Cardiac muscle cell (in vitro differentiated cells and primary cell): Measurements from ENCODE around the gene PLEKHM2. TPM values are rescaled to one million over a fixed set of nuclear protein-coding genes. Genes with fewer than 3 reads are reported as not detected.

Experiments used
- DNase-seq, 2 donors: peaks; one replicate each; pipeline versions ENCODE4 v3.0.0 to v3.0.0-alpha.2; 2010 to 2017; ENCODE audit warnings: low read depth in 1 of 2, low spot score in 1 of 2
- H3K27ac ChIP-seq: fragments of 200-600 bp; sonication (generic); 2 replicates; pipeline ENCODE4 v1.5.1; 2016
- H3K27me3 ChIP-seq: fragments of 200-600 bp; sonication (generic); 2 replicates; pipeline ENCODE4 v1.6.0; 2016; ENCODE audit warnings: control low read depth
- H3K36me3 ChIP-seq: fragments of 200-600 bp; sonication (generic); 2 replicates; pipeline ENCODE4 v1.5.1; 2016; ENCODE audit warnings: control low read depth
- H3K4me1 ChIP-seq: fragments of 200-600 bp; sonication (generic); 2 replicates; pipeline ENCODE4 v1.8.1; 2017; ENCODE audit warnings: low read depth, mild to moderate bottlenecking, mixed run types
- H3K4me3 ChIP-seq: fragments of 200-600 bp; sonication (generic); 2 replicates; pipeline ENCODE4 v1.5.1; 2016; ENCODE audit warnings: mild to moderate bottlenecking
- H3K9me3 ChIP-seq: fragments of 200-600 bp; sonication (generic); 2 replicates; pipeline ENCODE4 v1.5.1; 2017; ENCODE audit warnings: low read depth, mild to moderate bottlenecking, control low read depth
- polyA plus RNA-seq: library from polyadenylated mRNA; unstranded; fragments of >200 nt; fragmentation: Nextera tagmentation; extraction: Ambion mirVana; gene quantifications from 2 replicates; pipeline ENCODE4 v1.2.1, GENCODE V29; 2016
- total RNA-seq: library from RNA; depleted of rRNA; stranded (reverse); fragments of >200 nt; gene quantifications from 2 replicates; pipeline ENCODE4 v1.2.3, GENCODE V29; 2016
- TF ChIP-seq, protein P1 (sequence below): IDR thresholded peaks from 2 replicates; pipeline ENCODE4 v1.5.1; 2012; ENCODE audit warnings: low read depth, mild to moderate bottlenecking, low read length

The PLEKHM2 gene
- total and polyA plus RNA-seq, 2 experiments from 2014 or later, result 56.8 to 99.8 TPM

DNA sequence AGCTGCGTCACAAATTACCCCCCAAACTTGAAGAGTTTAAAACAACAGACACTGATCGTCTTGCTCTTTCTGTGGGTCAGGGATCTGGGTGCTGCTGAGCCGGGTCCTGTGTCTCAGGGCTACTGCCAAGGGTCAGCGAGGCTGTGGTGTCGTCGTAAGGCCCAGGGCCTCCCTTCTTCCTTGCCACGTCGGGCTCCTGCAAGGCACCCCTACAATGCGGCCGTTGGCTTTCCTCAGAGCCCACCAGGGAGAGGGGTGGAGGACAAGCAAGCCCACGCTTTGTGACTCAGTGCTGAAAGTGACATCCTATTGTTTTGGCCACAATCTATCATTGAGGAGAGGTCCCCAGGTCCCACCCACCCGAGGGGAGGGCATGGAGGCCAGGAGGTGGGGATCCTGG lies 66.8 kb downstream of the PLEKHM2 start:
- H3K4me3 ChIP-seq, result no peak overlapping the region
- H3K27me3 ChIP-seq, result no peaks in the 10 kb centered on the region
- no peaks in the 10 kb centered on the region for H3K36me3 ChIP-seq
- DNase-seq, result no peak
- no peaks in the 10 kb centered on the region for H3K9me3 ChIP-seq
- H3K27ac ChIP-seq, result no peak overlapping the region
- peaks cover 12% of the 10 kb centered on the region for H3K4me1 ChIP-seq
- TF ChIP-seq, protein P1, sequence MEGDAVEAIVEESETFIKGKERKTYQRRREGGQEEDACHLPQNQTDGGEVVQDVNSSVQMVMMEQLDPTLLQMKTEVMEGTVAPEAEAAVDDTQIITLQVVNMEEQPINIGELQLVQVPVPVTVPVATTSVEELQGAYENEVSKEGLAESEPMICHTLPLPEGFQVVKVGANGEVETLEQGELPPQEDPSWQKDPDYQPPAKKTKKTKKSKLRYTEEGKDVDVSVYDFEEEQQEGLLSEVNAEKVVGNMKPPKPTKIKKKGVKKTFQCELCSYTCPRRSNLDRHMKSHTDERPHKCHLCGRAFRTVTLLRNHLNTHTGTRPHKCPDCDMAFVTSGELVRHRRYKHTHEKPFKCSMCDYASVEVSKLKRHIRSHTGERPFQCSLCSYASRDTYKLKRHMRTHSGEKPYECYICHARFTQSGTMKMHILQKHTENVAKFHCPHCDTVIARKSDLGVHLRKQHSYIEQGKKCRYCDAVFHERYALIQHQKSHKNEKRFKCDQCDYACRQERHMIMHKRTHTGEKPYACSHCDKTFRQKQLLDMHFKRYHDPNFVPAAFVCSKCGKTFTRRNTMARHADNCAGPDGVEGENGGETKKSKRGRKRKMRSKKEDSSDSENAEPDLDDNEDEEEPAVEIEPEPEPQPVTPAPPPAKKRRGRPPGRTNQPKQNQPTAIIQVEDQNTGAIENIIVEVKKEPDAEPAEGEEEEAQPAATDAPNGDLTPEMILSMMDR, result no peak

DNA sequence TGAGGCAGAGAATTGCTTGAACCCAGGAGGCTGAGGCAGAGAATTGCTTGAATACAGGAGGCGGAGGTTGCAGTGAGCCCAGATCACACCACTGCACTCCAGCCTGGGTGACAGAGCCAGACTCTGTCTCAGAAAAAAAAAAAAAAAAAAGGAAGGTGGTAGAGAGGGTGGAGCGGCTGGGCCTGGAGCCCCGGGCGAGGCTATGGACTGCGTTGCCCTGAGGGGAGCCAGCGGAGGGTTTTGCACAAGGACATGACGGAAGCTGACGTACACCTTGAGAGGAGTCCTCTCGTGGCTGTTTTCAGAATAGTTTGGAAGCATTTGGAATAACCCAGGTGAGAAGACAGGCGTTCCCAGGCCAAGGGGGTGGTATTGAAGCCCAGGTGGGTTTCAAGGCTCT lies 67.6 kb downstream of the PLEKHM2 start:
- no peak for DNase-seq
- Histone ChIP-seq H3K4me1 (peaks cover 11% of the 10 kb centered on the region), H3K4me3 (no peak overlapping the region)

DNA sequence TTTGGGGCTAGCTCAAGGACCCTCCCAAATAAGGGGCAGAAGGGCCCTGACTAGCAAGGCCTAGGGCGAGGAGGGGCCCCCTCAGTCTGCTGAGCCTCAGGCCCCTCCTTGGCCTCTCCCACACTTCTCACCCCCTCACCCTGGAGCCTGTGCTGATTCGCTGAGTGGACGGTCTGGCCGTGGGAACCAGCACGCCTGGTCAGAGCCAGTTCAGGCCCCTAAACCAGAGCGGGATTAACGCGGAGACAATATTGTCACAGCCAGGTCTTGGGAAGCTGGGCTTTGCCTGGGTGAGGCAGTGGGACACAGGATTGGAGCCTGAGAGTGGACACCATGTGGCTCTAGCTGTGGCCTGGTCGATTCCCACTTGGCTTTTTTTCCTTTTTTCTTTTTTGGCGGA lies 69.7 kb downstream of the PLEKHM2 start:
- no peak for DNase-seq
- Histone ChIP-seq H3K27ac (no peak overlapping the region), H3K27me3 (no peaks in the 10 kb centered on the region), H3K9me3 (no peaks in the 10 kb centered on the region), H3K36me3 (no peaks in the 10 kb centered on the region), H3K4me1 (no peaks in the 10 kb centered on the region), H3K4me3 (no peak overlapping the region)
- TF ChIP-seq, protein P1, result no peak

More for the DNA sequence above, 67.6 kb downstream of the PLEKHM2 start:
- Histone ChIP-seq H3K27me3 (no peaks in the 10 kb centered on the region), H3K36me3 (no peaks in the 10 kb centered on the region), H3K9me3 (no peaks in the 10 kb centered on the region), H3K27ac (no peak overlapping the region)
- TF ChIP-seq, protein P1, result no peak

DNA sequence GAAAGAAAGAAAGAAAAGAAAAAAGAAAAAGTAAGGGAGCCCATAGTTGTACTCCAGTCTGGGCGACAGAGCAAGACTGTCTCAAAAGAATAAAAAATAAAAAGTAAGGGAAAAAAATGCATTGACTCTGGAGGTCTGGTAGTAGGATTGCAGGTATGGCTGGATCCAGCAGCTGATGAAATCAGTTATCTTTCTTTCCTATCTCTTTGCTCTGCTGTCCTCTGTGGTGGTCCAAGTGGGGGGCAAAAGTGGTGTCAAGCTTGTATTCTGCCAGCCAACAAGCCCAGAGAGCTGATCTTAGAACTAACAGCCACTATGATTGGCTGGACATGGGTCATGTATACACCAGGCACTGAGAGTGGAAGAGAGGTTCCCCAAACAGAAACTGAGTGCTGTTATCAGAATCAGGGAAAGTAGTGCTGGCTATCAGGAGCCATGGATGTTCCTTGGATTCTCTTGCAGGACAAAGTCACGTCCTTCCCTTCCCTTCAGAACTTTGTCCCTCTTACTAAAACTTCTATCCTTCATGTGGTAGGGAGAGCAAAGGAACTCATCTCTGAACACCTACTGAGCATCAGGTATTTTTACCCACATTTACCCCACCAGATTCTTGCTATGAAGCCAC lies 71.0 kb downstream of the PLEKHM2 start:
- Histone ChIP-seq H3K27me3 (no peaks in the 10 kb centered on the region), H3K27ac (no peak overlapping the region), H3K4me3 (no peak overlapping the region), H3K36me3 (no peaks in the 10 kb centered on the region), H3K4me1 (peaks cover 3% of the 10 kb centered on the region), H3K9me3 (no peaks in the 10 kb centered on the region)
- TF ChIP-seq, protein P1, result no peak
- no peak for DNase-seq

DNA sequence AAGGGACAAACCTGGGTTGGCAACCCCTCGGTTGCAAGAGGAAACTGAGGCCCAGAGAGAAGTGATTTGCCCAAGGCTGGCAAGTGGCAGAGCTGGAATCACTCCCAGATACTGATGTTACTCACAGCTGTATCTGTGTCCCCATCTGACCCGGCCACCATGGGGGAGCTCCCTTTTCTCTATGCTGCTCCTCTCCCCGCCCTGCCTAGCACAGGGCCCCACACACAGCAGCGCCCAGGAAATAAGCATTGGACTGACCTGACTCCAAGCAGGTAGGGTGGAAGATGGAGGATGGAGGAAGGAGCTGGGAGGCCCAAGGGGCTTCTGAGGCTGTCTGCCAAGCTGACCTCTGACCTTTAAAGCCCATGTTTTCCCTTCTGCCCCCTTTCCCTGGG lies 71.5 kb downstream of the PLEKHM2 start:
- Histone ChIP-seq H3K9me3 (no peaks in the 10 kb centered on the region), H3K36me3 (no peaks in the 10 kb centered on the region), H3K4me1 (peaks cover 8% of the 10 kb centered on the region)

More for the DNA sequence above, 71.5 kb downstream of the PLEKHM2 start:
- Histone ChIP-seq H3K27ac (no peak overlapping the region), H3K4me3 (no peak overlapping the region), H3K27me3 (no peaks in the 10 kb centered on the region)
- DNase-seq, result no peak
- TF ChIP-seq, protein P1, result no peak
